HEK293T (cell line): ENCODE data around the gene TSN.
"Not testable (repeated sequence)": the region's sequence is repeated elsewhere in the genome, so short reads cannot be mapped to it uniquely, and the experiment has no call there.

Source experiments
- CTCF ChIA-PET: fragments of 350-600 bp; formaldehyde crosslinking; extraction: SDS; loops from one replicate; lab custom pipeline; 2021; ENCODE audit warnings: antibody characterized with exemption, inconsistent platforms; lab: Yijun Ruan, JAX
- POLR2A ChIA-PET: fragments of 350-600 bp; formaldehyde crosslinking; extraction: SDS; loops from one replicate; lab custom pipeline; 2020; ENCODE audit warnings: antibody characterized with exemption, inconsistent platforms; lab: Yijun Ruan, JAX
- DNase-seq: peaks from one replicate; pipeline ENCODE4 v3.0.0; 2012; ENCODE audit warnings: mixed read lengths; ENCODE audit errors: extremely low spot score
- ARNT ChIP-seq: fragments of 450-650 bp; IDR thresholded peaks from 2 replicates; pipeline ENCODE4 v1.6.1; 2017; ENCODE audit warnings: mild to moderate bottlenecking
- BHLHE40 ChIP-seq: fragments of 450-650 bp; IDR thresholded peaks from 2 replicates; pipeline ENCODE4 v1.6.1; 2016; ENCODE audit warnings: mild to moderate bottlenecking, moderate library complexity, borderline replicate concordance
- CTBP1 ChIP-seq: fragments of 450-650 bp; IDR thresholded peaks from 2 replicates; pipeline ENCODE4 v1.6.1; 2016; ENCODE audit warnings: borderline replicate concordance
- ELF4 ChIP-seq: fragments of 450-650 bp; IDR thresholded peaks from 2 replicates; pipeline ENCODE4 v1.6.1; 2017; ENCODE audit warnings: antibody characterized with exemption
- FOXA1 ChIP-seq: fragments of 450-650 bp; IDR thresholded peaks from 2 replicates; pipeline ENCODE4 v1.6.1; 2016; ENCODE audit warnings: mild to moderate bottlenecking
- FOXK2 ChIP-seq: fragments of 450-650 bp; IDR thresholded peaks from 2 replicates; pipeline ENCODE4 v1.6.1; 2016; ENCODE audit warnings: mild to moderate bottlenecking
- FOXM1 ChIP-seq: fragments of 450-650 bp; IDR thresholded peaks from 2 replicates; pipeline ENCODE4 v1.6.1; 2017; ENCODE audit warnings: mild to moderate bottlenecking, borderline replicate concordance
- HDGF ChIP-seq: fragments of 450-650 bp; IDR thresholded peaks from 2 replicates; pipeline ENCODE4 v1.6.1; 2017; ENCODE audit warnings: antibody characterized with exemption, borderline replicate concordance
- L3MBTL2 ChIP-seq: fragments of 450-650 bp; conservative IDR thresholded peaks from 2 replicates; pipeline ENCODE4 v1.6.1; 2016; ENCODE audit warnings: mild to moderate bottlenecking
- LEF1 ChIP-seq: fragments of 450-650 bp; IDR thresholded peaks from 2 replicates; pipeline ENCODE4 v1.6.1; 2017; ENCODE audit warnings: mild to moderate bottlenecking, borderline replicate concordance
- NFRKB ChIP-seq: fragments of 450-650 bp; IDR thresholded peaks from 2 replicates; pipeline ENCODE4 v1.6.1; 2016; ENCODE audit warnings: mild to moderate bottlenecking, moderate library complexity
- PKNOX1 ChIP-seq: fragments of 450-650 bp; IDR thresholded peaks from 2 replicates; pipeline ENCODE4 v1.6.1; 2016
- SP1 ChIP-seq: fragments of 450-650 bp; IDR thresholded peaks from 2 replicates; pipeline ENCODE4 v1.6.1; 2017
- SUZ12 ChIP-seq: fragments of 450-650 bp; IDR thresholded peaks from 2 replicates; pipeline ENCODE4 v1.6.1; 2016; ENCODE audit warnings: mild to moderate bottlenecking
- TARDBP ChIP-seq: fragments of 450-650 bp; IDR thresholded peaks from 2 replicates; pipeline ENCODE4 v1.6.1; 2016

TSN gene

GRCh38 chr2:121805766-121806143 lies 50.3 kb downstream of the TSN start:
- CTCF ChIA-PET = interaction anchor here (0.6 kb wide), 1 partner anchor 16 kb away, joined by 3 read pairs; no protein-coding TSS in a partner anchor
- POLR2A ChIA-PET = no interaction called here

GRCh38 chr2:121807771-121808170 lies 52.3 kb downstream of the TSN start:
- CTCF ChIA-PET, POLR2A ChIA-PET, DNase-seq: not testable (repeated sequence)

More at GRCh38 chr2:121805766-121806143, 50.3 kb downstream of the TSN start:
- DNase-seq = no peak
- TF ChIP-seq SP1 (no peak), FOXA1 (no peak), ARNT (no peak), CTBP1 (no peak), PKNOX1 (no peak), SUZ12 (no peak), TARDBP (no peak), BHLHE40 (no peak)

GRCh38 chr2:121809607-121810006 lies 54.2 kb downstream of the TSN start:
- TF ChIP-seq FOXA1 (no peak), BHLHE40 (no peak), ARNT (no peak), NFRKB (no peak), TARDBP (no peak), LEF1 (no peak), SP1 (no peak), FOXM1 (no peak), FOXK2 (no peak)
- CTCF ChIA-PET = no interaction called here
- POLR2A ChIA-PET = no interaction called here
- DNase-seq = no peak

- TF ChIP-seq TARDBP (no peak), CTBP1 (no peak), SUZ12 (no peak)
- CTCF ChIA-PET = interaction anchor here (0.6 to 1.1 kb wide), 4 partner anchors 10 to 258 kb away, joined by 3 to 5 read pairs (median 3); no protein-coding TSS in a partner anchor
- peak; percentile 73 for DNase-seq
- POLR2A ChIA-PET = no interaction called here
Observed at GRCh38 chr2:121810959-121811853, 55.8 kb downstream of the TSN start.

- CTCF ChIA-PET, POLR2A ChIA-PET, DNase-seq: not testable (repeated sequence)
Observed at GRCh38 chr2:121813083-121813482, 57.6 kb downstream of the TSN start.

GRCh38 chr2:121815216-121815615 lies 59.8 kb downstream of the TSN start:
- ChIA-PET CTCF (no interaction called here), POLR2A (no interaction called here)
- no peak for DNase-seq
- TF ChIP-seq TARDBP (no peak), HDGF (no peak), SUZ12 (no peak), FOXK2 (no peak), BHLHE40 (no peak), NFRKB (no peak), L3MBTL2 (no peak), CTBP1 (no peak), SP1 (no peak), PKNOX1 (no peak), ELF4 (no peak), LEF1 (no peak)

GRCh38 chr2:121816797-121817196 lies 61.3 kb downstream of the TSN start:
- TF ChIP-seq NFRKB (no peak), L3MBTL2 (no peak), SP1 (no peak), BHLHE40 (no peak)
- no peak for DNase-seq
- ChIA-PET CTCF (no interaction called here), POLR2A (no interaction called here)

GRCh38 chr2:121817304-121817703 lies 61.9 kb downstream of the TSN start:
- CTCF ChIA-PET, POLR2A ChIA-PET, DNase-seq: not testable (repeated sequence)
